Pulmonary artery endothelial cell (primary cell): Measurements from ENCODE around the gene EPB41L5. TPM values are rescaled to one million over a fixed set of nuclear protein-coding genes. Genes with fewer than 3 reads are reported as not detected.
"Not testable (repeated sequence)": the region's sequence is repeated elsewhere in the genome, so short reads cannot be mapped to it uniquely, and the experiment has no call there.

Source experiments
- DNase-seq: peaks from one replicate; pipeline ENCODE4 v3.0.0-alpha.2; 2011; ENCODE audit warnings: low read depth, low spot score
- total RNA-seq: library from RNA; depleted of rRNA; stranded (reverse); fragments of >200 nt; gene quantifications from 2 replicates; pipeline ENCODE4 v1.2.3, GENCODE V29; 2014

Gene EPB41L5
- 29.8 and 44.8 TPM in 2 replicates for total RNA-seq

GRCh38 chr2:120012771-120013596 lies at the start of gene EPB41L5:
EPB41L5 (plus strand) TSS chr2:120013077; CDS start chr2:120019085, 6,008 bp downstream.
- DNase-seq: peak; percentile 63

- no peak for DNase-seq
Observed at GRCh38 chr2:119981896-119982295, 31.0 kb upstream of the EPB41L5 start.

GRCh38 chr2:119982506-119982905 lies 30.4 kb upstream of the EPB41L5 start:
- no peak for DNase-seq

GRCh38 chr2:119983108-119983507 lies 29.8 kb upstream of the EPB41L5 start:
- no peak for DNase-seq

- DNase-seq: no peak
Observed at GRCh38 chr2:119996148-119996547, 16.7 kb upstream of the EPB41L5 start.

GRCh38 chr2:119996896-119997891 lies 15.7 kb upstream of the EPB41L5 start:
- not testable (repeated sequence) for DNase-seq

GRCh38 chr2:120001471-120001870 lies 11.4 kb upstream of the EPB41L5 start:
- no peak for DNase-seq

- DNase-seq: no peak
Observed at GRCh38 chr2:120004254-120004653, 8.6 kb upstream of the EPB41L5 start.

- DNase-seq: no peak
Observed at GRCh38 chr2:120005834-120006521, 6.9 kb upstream of the EPB41L5 start.

GRCh38 chr2:120007851-120008250 lies 5.0 kb upstream of the EPB41L5 start:
- DNase-seq: no peak

- no peak for DNase-seq
Observed at GRCh38 chr2:120012363-120012762, 514 bp upstream of the EPB41L5 start.

GRCh38 chr2:120013597-120014223 lies 833 bp downstream of the EPB41L5 start:
- DNase-seq: no peak

GRCh38 chr2:120014226-120014980 lies 1.5 kb downstream of the EPB41L5 start:
- no peak for DNase-seq

GRCh38 chr2:120016800-120017199 lies 3.9 kb downstream of the EPB41L5 start:
- DNase-seq: no peak

- no peak for DNase-seq
Observed at GRCh38 chr2:120017201-120017600, 4.3 kb downstream of the EPB41L5 start.

- no peak for DNase-seq
Observed at GRCh38 chr2:120018549-120018948, 5.7 kb downstream of the EPB41L5 start.

- no peak for DNase-seq
Observed at GRCh38 chr2:120020554-120020953, 7.7 kb downstream of the EPB41L5 start.

GRCh38 chr2:120022505-120022904 lies 9.6 kb downstream of the EPB41L5 start:
- not testable (repeated sequence) for DNase-seq

GRCh38 chr2:120026890-120027289 lies 14.0 kb downstream of the EPB41L5 start:
- no peak for DNase-seq

GRCh38 chr2:120028795-120029194 lies 15.9 kb downstream of the EPB41L5 start:
- DNase-seq: no peak
